Esophagus muscularis mucosa (tissue), 4 donors: ENCODE results near the gene ADAMTS7.

ENCODE experiments used
- EP300 ChIP-seq: sonication (generic); formaldehyde crosslinking; IDR thresholded peaks from one replicate; pipeline ENCODE4 v1.6.1; 2017; ENCODE audit warnings: antibody characterized with exemption
- POLR2A ChIP-seq: fragments of 450-650 bp; IDR thresholded peaks from one replicate; pipeline ENCODE4 v1.6.1; 2017; ENCODE audit warnings: antibody characterized with exemption, moderate library complexity, mild to moderate bottlenecking, low read depth
- TF ChIP-seq, protein P1 (sequence below), 3 experiments: fragments of 200-600 bp in 2 of 3; fragments of 450-650 bp in 1 of 3; sonication (generic) in 2 of 3; IDR thresholded peaks; one replicate each; pipeline ENCODE4 v1.5.1; 2017 to 2019; ENCODE audit warnings: antibody characterized with exemption in 3 of 3, mild to moderate bottlenecking in 2 of 3, moderate library complexity in 1 of 3

DNA sequence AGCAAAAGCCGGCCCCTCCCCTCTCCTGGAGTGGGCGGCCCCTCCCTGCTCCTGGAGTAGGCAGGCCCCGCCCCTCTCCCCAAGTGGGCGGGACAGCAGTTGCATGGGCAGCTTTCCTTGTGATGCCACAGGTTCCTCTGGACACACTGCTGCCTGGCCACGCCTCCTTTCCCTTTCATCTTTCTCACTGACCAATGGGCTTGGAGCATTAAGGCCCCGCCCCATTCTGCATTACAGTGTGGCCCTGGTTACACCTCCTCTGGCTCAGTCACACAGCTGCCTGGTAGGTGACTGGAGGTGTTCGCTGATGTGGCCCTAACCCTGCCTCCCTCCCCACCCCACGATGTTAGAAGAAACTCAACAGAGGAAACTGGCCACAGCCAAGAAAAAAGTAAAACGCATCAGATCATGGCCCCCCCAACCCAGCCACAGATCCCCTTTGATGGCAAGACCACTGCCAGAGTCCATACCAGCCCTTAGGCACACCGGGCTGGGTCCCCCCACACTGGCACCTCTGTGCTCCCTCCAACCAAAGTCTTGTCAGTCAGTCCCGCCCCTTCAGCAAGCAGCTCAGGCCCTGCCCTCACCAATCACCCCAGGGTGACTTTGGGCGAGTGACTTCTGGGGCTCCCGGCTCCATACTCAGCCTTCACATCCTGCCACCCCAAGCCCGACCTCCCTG, 84.3 kb downstream of the ADAMTS7 start:
- TF ChIP-seq POLR2A, result no peak
- TF ChIP-seq, protein P1, sequence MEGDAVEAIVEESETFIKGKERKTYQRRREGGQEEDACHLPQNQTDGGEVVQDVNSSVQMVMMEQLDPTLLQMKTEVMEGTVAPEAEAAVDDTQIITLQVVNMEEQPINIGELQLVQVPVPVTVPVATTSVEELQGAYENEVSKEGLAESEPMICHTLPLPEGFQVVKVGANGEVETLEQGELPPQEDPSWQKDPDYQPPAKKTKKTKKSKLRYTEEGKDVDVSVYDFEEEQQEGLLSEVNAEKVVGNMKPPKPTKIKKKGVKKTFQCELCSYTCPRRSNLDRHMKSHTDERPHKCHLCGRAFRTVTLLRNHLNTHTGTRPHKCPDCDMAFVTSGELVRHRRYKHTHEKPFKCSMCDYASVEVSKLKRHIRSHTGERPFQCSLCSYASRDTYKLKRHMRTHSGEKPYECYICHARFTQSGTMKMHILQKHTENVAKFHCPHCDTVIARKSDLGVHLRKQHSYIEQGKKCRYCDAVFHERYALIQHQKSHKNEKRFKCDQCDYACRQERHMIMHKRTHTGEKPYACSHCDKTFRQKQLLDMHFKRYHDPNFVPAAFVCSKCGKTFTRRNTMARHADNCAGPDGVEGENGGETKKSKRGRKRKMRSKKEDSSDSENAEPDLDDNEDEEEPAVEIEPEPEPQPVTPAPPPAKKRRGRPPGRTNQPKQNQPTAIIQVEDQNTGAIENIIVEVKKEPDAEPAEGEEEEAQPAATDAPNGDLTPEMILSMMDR (IDR thresholded peaks at IDR 0.05), result no peak
- no peak for TF ChIP-seq EP300
